Measurements from ENCODE around the gene CHFR.

DNA sequence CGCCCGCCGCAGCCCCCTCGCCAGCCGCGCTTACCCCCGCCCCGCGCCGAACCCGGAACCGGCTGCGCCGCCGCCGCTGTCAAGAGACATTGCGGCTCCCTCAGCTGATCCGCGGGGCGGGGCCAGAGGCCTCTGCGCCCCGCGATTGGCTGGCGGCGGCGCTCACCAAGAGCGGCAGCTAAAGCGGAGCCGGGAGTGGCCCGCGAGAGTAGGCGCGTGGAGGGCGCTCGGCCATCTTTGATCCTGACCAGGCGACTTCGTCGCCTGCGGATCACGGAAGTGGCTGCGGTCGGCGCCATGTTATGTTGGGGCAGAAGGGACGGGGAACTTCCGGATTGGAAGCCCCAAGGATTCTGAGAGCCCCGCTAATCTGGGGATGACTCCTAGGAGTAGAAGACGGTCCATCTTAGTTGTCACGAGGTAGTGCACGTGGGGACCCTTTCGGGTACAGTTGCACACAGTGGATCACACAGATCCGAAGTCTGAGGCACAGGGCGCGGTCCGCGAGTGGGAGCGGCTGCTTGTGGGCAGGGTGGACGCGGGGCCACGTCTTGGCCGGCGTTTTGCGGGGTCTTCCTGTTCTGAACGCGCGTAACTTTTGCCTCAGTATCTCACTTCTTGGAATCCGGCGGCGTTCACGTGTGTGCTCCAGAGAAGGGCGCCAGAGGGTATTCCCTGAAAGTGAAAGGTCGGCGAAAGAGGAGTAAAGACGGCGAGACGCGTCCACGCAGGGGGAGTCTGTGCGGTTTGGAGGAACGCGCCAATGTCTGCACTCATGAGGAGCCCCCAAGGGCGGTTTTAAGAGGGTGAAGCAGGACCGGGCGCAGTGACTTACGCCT is at the start of gene CHFR:
- TF ChIP-seq, protein P1, sequence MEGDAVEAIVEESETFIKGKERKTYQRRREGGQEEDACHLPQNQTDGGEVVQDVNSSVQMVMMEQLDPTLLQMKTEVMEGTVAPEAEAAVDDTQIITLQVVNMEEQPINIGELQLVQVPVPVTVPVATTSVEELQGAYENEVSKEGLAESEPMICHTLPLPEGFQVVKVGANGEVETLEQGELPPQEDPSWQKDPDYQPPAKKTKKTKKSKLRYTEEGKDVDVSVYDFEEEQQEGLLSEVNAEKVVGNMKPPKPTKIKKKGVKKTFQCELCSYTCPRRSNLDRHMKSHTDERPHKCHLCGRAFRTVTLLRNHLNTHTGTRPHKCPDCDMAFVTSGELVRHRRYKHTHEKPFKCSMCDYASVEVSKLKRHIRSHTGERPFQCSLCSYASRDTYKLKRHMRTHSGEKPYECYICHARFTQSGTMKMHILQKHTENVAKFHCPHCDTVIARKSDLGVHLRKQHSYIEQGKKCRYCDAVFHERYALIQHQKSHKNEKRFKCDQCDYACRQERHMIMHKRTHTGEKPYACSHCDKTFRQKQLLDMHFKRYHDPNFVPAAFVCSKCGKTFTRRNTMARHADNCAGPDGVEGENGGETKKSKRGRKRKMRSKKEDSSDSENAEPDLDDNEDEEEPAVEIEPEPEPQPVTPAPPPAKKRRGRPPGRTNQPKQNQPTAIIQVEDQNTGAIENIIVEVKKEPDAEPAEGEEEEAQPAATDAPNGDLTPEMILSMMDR (IDR thresholded peaks at IDR 0.05) = peak in 1 of 5 experiments; percentile 35
- peak; percentile 71 to 88 for TF ChIP-seq EP300 (IDR thresholded peaks at IDR 0.05)
- peak; percentile 32 to 45 for TF ChIP-seq POLR2A (IDR thresholded peaks at IDR 0.05)

All from tibial nerve (tissue), 4 donors.